ENCODE results near the gene HP1BP3.
A peak's percentile ranks its signal among the peaks of the same experiment; 100 is the strongest.

HP1BP3 gene

GRCh38 chr1:20787029-20787839 is at the start of gene HP1BP3:
TSS of gene HP1BP3 (minus strand) at chr1:20787307. CDS start at chr1:20780440, 6,867 bp downstream.
- no peak for TF ChIP-seq CTCF (IDR thresholded peaks at IDR 0.05)
- H3K4me3 ChIP-seq (ENCODE audit: low read depth in 1 of 2, low read length in 1 of 2), result peak within 1 kb of the TSS; percentile 69 to 98
- no peaks in the 10 kb centered on the region for H3K36me3 ChIP-seq
- H3K27ac ChIP-seq, result peak within 1 kb of the TSS; percentile 96
- peaks cover 24 to 28% of the 10 kb centered on the region in 2 experiments for H3K4me1 ChIP-seq (ENCODE audit: control insufficient read depth in 1 of 2, insufficient read depth in 1 of 2, low read depth in 1 of 2, low read length in 1 of 2)
- no peaks in the 10 kb centered on the region for H3K9me3 ChIP-seq
- no peaks in the 10 kb centered on the region for H3K27me3 ChIP-seq

GRCh38 chr1:20836230-20836629 is 49.1 kb upstream of the HP1BP3 start:
- peak overlapping the region; percentile 77 for H3K27ac ChIP-seq
- H3K4me3 ChIP-seq (ENCODE audit: low read depth in 1 of 2, low read length in 1 of 2), result no peak overlapping the region
- no peaks in the 10 kb centered on the region for H3K9me3 ChIP-seq
- H3K36me3 ChIP-seq, result peaks cover 17% of the 10 kb centered on the region
- no peak for TF ChIP-seq CTCF (IDR thresholded peaks at IDR 0.05)
- no peaks in the 10 kb centered on the region for H3K27me3 ChIP-seq
- peaks cover 45 to 58% of the 10 kb centered on the region in 2 experiments for H3K4me1 ChIP-seq (ENCODE audit: control insufficient read depth in 1 of 2, insufficient read depth in 1 of 2, low read depth in 1 of 2, low read length in 1 of 2)

- peaks cover 6% of the 10 kb centered on the region for H3K36me3 ChIP-seq
- TF ChIP-seq CTCF (IDR thresholded peaks at IDR 0.05), result no peak
- peak overlapping the region; percentile 28 for H3K27ac ChIP-seq
- no peaks in the 10 kb centered on the region for H3K27me3 ChIP-seq
- no peak overlapping the region for H3K4me3 ChIP-seq (ENCODE audit: low read depth in 1 of 2, low read length in 1 of 2)
- H3K9me3 ChIP-seq, result no peaks in the 10 kb centered on the region
- H3K4me1 ChIP-seq (ENCODE audit: control insufficient read depth in 1 of 2, insufficient read depth in 1 of 2, low read depth in 1 of 2, low read length in 1 of 2), result peaks cover 45 to 58% of the 10 kb centered on the region in 2 experiments
Measured at GRCh38 chr1:20834780-20835179, 47.7 kb upstream of the HP1BP3 start.

- Histone ChIP-seq H3K9me3 (no peaks in the 10 kb centered on the region), H3K4me1 (ENCODE audit: control insufficient read depth in 1 of 2, insufficient read depth in 1 of 2, low read depth in 1 of 2, low read length in 1 of 2) (peaks cover 45 to 55% of the 10 kb centered on the region in 2 experiments), H3K4me3 (ENCODE audit: low read depth in 1 of 2, low read length in 1 of 2) (no peak overlapping the region), H3K36me3 (peaks cover under 1% of the 10 kb centered on the region), H3K27ac (no peak overlapping the region), H3K27me3 (no peaks in the 10 kb centered on the region)
- TF ChIP-seq CTCF (IDR thresholded peaks at IDR 0.05), result no peak
Measured at GRCh38 chr1:20834192-20834591, 47.1 kb upstream of the HP1BP3 start.

GRCh38 chr1:20830378-20830777 is 43.3 kb upstream of the HP1BP3 start:
- no peak for TF ChIP-seq CTCF (IDR thresholded peaks at IDR 0.05)
- no peaks in the 10 kb centered on the region for H3K27me3 ChIP-seq
- H3K27ac ChIP-seq, result no peak overlapping the region
- no peak overlapping the region for H3K4me3 ChIP-seq (ENCODE audit: low read depth in 1 of 2, low read length in 1 of 2)
- H3K36me3 ChIP-seq, result peaks cover 5% of the 10 kb centered on the region
- no peaks in the 10 kb centered on the region for H3K9me3 ChIP-seq
- H3K4me1 ChIP-seq (ENCODE audit: control insufficient read depth in 1 of 2, insufficient read depth in 1 of 2, low read depth in 1 of 2, low read length in 1 of 2), result peaks cover 23 to 29% of the 10 kb centered on the region in 2 experiments

Measured in neutrophil (primary cell).